Neuronal stem cell (in vitro differentiated cells): ENCODE measurements around the gene HOOK2.
A peak's percentile ranks its signal among the peaks of the same experiment; 100 is the strongest.

ENCODE experiments used
- DNase-seq: peaks from one replicate; pipeline ENCODE4 v3.0.0-alpha.2; 2013; ENCODE audit warnings: low spot score
- H2AFZ ChIP-seq: one replicate; pipeline ENCODE4 v1.6.1; 2013; ENCODE audit warnings: mild to moderate bottlenecking, low read length, inconsistent platforms
- H2AK5ac ChIP-seq: 2 replicates; pipeline ENCODE4 v1.6.1; 2013; ENCODE audit warnings: low read depth, mild to moderate bottlenecking, inconsistent platforms, low read length, moderate library complexity, mixed read lengths
- H2BK120ac ChIP-seq: 2 replicates; pipeline ENCODE4 v1.6.1; 2013; ENCODE audit warnings: low read depth, mild to moderate bottlenecking, inconsistent platforms, low read length, moderate library complexity, mixed read lengths
- H2BK12ac ChIP-seq: one replicate; pipeline ENCODE4 v1.6.1; 2013; ENCODE audit warnings: low read length, inconsistent platforms
- H2BK15ac ChIP-seq: 2 replicates; pipeline ENCODE4 v1.6.1; 2013; ENCODE audit warnings: mild to moderate bottlenecking, low read length, inconsistent platforms, mixed read lengths
- H2BK5ac ChIP-seq: one replicate; pipeline ENCODE4 v1.6.1; 2013; ENCODE audit warnings: inconsistent platforms, mild to moderate bottlenecking, low read length, moderate library complexity
- H3K14ac ChIP-seq: one replicate; pipeline ENCODE4 v1.6.1; 2013; ENCODE audit warnings: low read length, inconsistent platforms
- H3K18ac ChIP-seq: 2 replicates; pipeline ENCODE4 v1.6.1; 2013; ENCODE audit warnings: low read length, inconsistent platforms
- H3K23ac ChIP-seq: 2 replicates; pipeline ENCODE4 v1.6.1; 2013; ENCODE audit warnings: low read depth, mild to moderate bottlenecking, mixed read lengths, low read length, inconsistent platforms; ENCODE audit not compliant: poor library complexity
- H3K27ac ChIP-seq: replicated peaks from 3 replicates; pipeline ENCODE4 v1.5.1; 2013; ENCODE audit warnings: low read length, inconsistent platforms
- H3K27me3 ChIP-seq, 3 experiments: 2 replicates each; pipeline ENCODE4 v1.6.1; 2013; ENCODE audit warnings: low read length in 3 of 3, mild to moderate bottlenecking in 2 of 3, inconsistent platforms in 1 of 3, low read depth in 1 of 3, mixed read lengths in 1 of 3, moderate library complexity in 1 of 3; ENCODE audit not compliant: control insufficient read depth in 3 of 3, insufficient read depth in 3 of 3
- H3K36me3 ChIP-seq, 2 donors: replicated peaks in 1 of 2; 2 replicates each; pipeline ENCODE4 v1.6.1; 2013; ENCODE audit warnings: low read length in 2 of 2; ENCODE audit not compliant: control insufficient read depth in 2 of 2, insufficient read depth in 2 of 2
- H3K4ac ChIP-seq: 2 replicates; pipeline ENCODE4 v1.6.1; 2013; ENCODE audit warnings: inconsistent platforms, mild to moderate bottlenecking, low read length, moderate library complexity
- H3K4me1 ChIP-seq, 2 donors: 1 replicate in 1 of 2; 2 replicates in 1 of 2; pipeline ENCODE4 v1.6.1; 2013; ENCODE audit warnings: low read length in 2 of 2, low read depth in 1 of 2; ENCODE audit not compliant: control insufficient read depth in 2 of 2, insufficient read depth in 1 of 2
- H3K4me2 ChIP-seq: one replicate; pipeline ENCODE4 v1.6.1; 2013; ENCODE audit warnings: mild to moderate bottlenecking, low read length, inconsistent platforms; ENCODE audit not compliant: insufficient read depth, poor library complexity, severe bottlenecking
- H3K4me3 ChIP-seq, 2 donors: 2 replicates each; pipeline ENCODE4 v1.5.1; 2013; ENCODE audit warnings: low read length in 2 of 2, mild to moderate bottlenecking in 2 of 2, inconsistent platforms in 1 of 2, moderate library complexity in 1 of 2
- H3K79me1 ChIP-seq: one replicate; pipeline ENCODE4 v1.6.1; 2013; ENCODE audit warnings: low read depth, mild to moderate bottlenecking, inconsistent platforms, low read length, moderate library complexity
- H3K9ac ChIP-seq: one replicate; pipeline ENCODE4 v1.6.1; 2013; ENCODE audit warnings: mild to moderate bottlenecking, low read depth, low read length, inconsistent platforms; ENCODE audit not compliant: poor library complexity
- H3K9me3 ChIP-seq, 2 donors: replicated peaks in 1 of 2; 2 replicates each; pipeline versions ENCODE3 to v1.6.1; 2013; ENCODE audit warnings: low read length in 2 of 2, mild to moderate bottlenecking in 2 of 2, inconsistent platforms in 1 of 2, low read depth in 1 of 2, mixed read lengths in 1 of 2, moderate library complexity in 1 of 2; ENCODE audit not compliant: control insufficient read depth in 2 of 2, insufficient read depth in 1 of 2
- H4K8ac ChIP-seq: one replicate; pipeline ENCODE4 v1.6.1; 2013; ENCODE audit warnings: low read depth, mild to moderate bottlenecking, inconsistent platforms, low read length, moderate library complexity
- H4K91ac ChIP-seq: one replicate; pipeline ENCODE4 v1.6.1; 2013; ENCODE audit warnings: low read length, low read depth, mild to moderate bottlenecking, inconsistent platforms; ENCODE audit not compliant: poor library complexity
- WGBS, 2 donors: extraction: QIAGEN DNeasy Blood & Tissue Kit; methylation state at CpG; one replicate each; pipeline ENCODE4 v1.1.7; 2013; ENCODE audit warnings: missing lambda C conversion rate in 2 of 2, mixed read lengths in 1 of 2; ENCODE audit not compliant: insufficient read length in 2 of 2, insufficient replicate concordance in 1 of 2; ENCODE audit errors: extremely low coverage in 2 of 2; 5-methylcytosine and 5-hydroxymethylcytosine counted together

Gene HOOK2

GRCh38 chr19:12757544-12758274, 17.6 kb downstream of the HOOK2 start:
- no peak overlapping the region for H2BK12ac ChIP-seq
- peak overlapping the region; percentile 70 for H3K9ac ChIP-seq
- no peak overlapping the region for H2AK5ac ChIP-seq
- no peak overlapping the region for H3K23ac ChIP-seq
- H2BK5ac ChIP-seq, result peak overlapping the region; percentile 59
- no peak overlapping the region for H3K14ac ChIP-seq
- peak overlapping the region; percentile 7 to 55 for H3K4me3 ChIP-seq
- H3K9me3 ChIP-seq, result no peaks in the 10 kb centered on the region
- H3K4me1 ChIP-seq, result peaks cover 0 to 2% of the 10 kb centered on the region in 2 donors
- peak overlapping the region; percentile 58 for H3K4me2 ChIP-seq
- peaks cover 2% of the 10 kb centered on the region for H3K79me1 ChIP-seq
- H3K27me3 ChIP-seq, result peaks cover 0 to 8% (median 6%) of the 10 kb centered on the region in 3 experiments
- peak overlapping the region; percentile 2 for H2BK15ac ChIP-seq
- no CpG with 5 or more reads among the region's 60 CpGs for WGBS, 2 donors
- peak overlapping the region; percentile 90 for H2AFZ ChIP-seq
- DNase-seq, result peak; percentile 80
- H4K91ac ChIP-seq, result no peak overlapping the region
- no peak overlapping the region for H2BK120ac ChIP-seq
- no peaks in the 10 kb centered on the region for H3K36me3 ChIP-seq
- peak overlapping the region; percentile 53 for H4K8ac ChIP-seq
- H3K4ac ChIP-seq, result no peak overlapping the region
- peak overlapping the region; percentile 30 for H3K27ac ChIP-seq
- H3K18ac ChIP-seq, result peak overlapping the region; percentile 92

GRCh38 chr19:12756150-12756883, 19.0 kb downstream of the HOOK2 start:
- H2BK5ac ChIP-seq, result no peak overlapping the region
- no CpG with 5 or more reads among the region's 19 CpGs for WGBS, 2 donors
- peak overlapping the region; percentile 83 for H3K23ac ChIP-seq
- peaks cover 2% of the 10 kb centered on the region for H3K79me1 ChIP-seq
- no peak overlapping the region for H3K14ac ChIP-seq
- H3K36me3 ChIP-seq, result no peaks in the 10 kb centered on the region
- no peak overlapping the region for H3K4ac ChIP-seq
- H3K27ac ChIP-seq, result no peak overlapping the region
- H3K9ac ChIP-seq, result no peak overlapping the region
- no peak overlapping the region for H4K8ac ChIP-seq
- no peak overlapping the region for H3K4me2 ChIP-seq
- H3K27me3 ChIP-seq, result peaks cover 0 to 20% (median 18%) of the 10 kb centered on the region in 3 experiments
- no peak overlapping the region for H2BK12ac ChIP-seq
- DNase-seq, result no peak
- no peak overlapping the region for H4K91ac ChIP-seq
- no peak overlapping the region for H3K4me3 ChIP-seq
- H2AK5ac ChIP-seq, result peak overlapping the region; percentile 66
- no peak overlapping the region for H2BK15ac ChIP-seq
- no peaks in the 10 kb centered on the region for H3K9me3 ChIP-seq
- H3K4me1 ChIP-seq, result peaks cover 0 to 2% of the 10 kb centered on the region in 2 donors
- no peak overlapping the region for H2AFZ ChIP-seq
- H3K18ac ChIP-seq, result no peak overlapping the region
- no peak overlapping the region for H2BK120ac ChIP-seq

- Histone ChIP-seq H2AK5ac (peak overlapping the region; percentile 63), H3K4ac (no peak overlapping the region), H3K36me3 (no peaks in the 10 kb centered on the region), H2BK120ac (no peak overlapping the region), H3K14ac (no peak overlapping the region), H3K27me3 (peaks cover 0 to 36% (median 29%) of the 10 kb centered on the region in 3 experiments), H4K91ac (no peak overlapping the region), H3K9ac (peak overlapping the region; percentile 44), H2BK5ac (no peak overlapping the region), H4K8ac (no peak overlapping the region), H2BK12ac (peak overlapping the region; percentile 89), H3K4me2 (no peak overlapping the region), H3K4me3 (no peak overlapping the region), H3K18ac (peak overlapping the region; percentile 48), H3K9me3 (no peaks in the 10 kb centered on the region), H2BK15ac (peak overlapping the region; percentile 67), H3K4me1 (peaks cover 0 to 2% of the 10 kb centered on the region in 2 donors), H2AFZ (no peak overlapping the region), H3K23ac (peak overlapping the region; percentile 93), H3K27ac (no peak overlapping the region), H3K79me1 (peaks cover 2% of the 10 kb centered on the region)
- no peak for DNase-seq
- WGBS, 2 donors, result no CpG with 5 or more reads among the region's 50 CpGs
Measured at GRCh38 chr19:12754465-12755196, 20.7 kb downstream of the HOOK2 start.
